ENCODE measurements around the gene COX20.

The COX20 gene

DNA sequence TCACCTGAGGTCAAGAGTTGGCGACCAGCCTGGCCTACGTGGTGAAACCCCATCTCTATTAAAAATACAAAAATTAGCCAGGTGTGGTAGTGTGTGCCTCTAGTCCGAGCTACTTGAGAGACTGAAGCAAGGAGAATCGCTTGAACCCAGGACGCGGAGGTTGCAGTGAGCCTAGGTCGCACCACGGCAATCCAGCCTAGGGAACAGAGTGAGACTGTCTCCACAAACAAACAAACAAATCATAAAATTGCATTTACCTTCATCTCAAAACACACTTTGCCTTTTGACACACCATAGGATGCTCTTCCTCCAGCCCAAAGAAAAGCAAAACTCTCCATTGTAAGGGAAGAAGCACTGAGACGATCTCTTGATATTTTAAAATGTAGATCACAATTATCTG is 24.6 kb downstream of the COX20 start:
- no peak for DNase-seq (ENCODE audit: low read depth)
- TF ChIP-seq, protein P1, sequence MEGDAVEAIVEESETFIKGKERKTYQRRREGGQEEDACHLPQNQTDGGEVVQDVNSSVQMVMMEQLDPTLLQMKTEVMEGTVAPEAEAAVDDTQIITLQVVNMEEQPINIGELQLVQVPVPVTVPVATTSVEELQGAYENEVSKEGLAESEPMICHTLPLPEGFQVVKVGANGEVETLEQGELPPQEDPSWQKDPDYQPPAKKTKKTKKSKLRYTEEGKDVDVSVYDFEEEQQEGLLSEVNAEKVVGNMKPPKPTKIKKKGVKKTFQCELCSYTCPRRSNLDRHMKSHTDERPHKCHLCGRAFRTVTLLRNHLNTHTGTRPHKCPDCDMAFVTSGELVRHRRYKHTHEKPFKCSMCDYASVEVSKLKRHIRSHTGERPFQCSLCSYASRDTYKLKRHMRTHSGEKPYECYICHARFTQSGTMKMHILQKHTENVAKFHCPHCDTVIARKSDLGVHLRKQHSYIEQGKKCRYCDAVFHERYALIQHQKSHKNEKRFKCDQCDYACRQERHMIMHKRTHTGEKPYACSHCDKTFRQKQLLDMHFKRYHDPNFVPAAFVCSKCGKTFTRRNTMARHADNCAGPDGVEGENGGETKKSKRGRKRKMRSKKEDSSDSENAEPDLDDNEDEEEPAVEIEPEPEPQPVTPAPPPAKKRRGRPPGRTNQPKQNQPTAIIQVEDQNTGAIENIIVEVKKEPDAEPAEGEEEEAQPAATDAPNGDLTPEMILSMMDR (IDR thresholded peaks at IDR 0.05; ENCODE audit: control insufficient read depth, extremely low read depth, insufficient read depth), result no peak
- no peak overlapping the region for H3K4me3 ChIP-seq (ENCODE audit: low read depth, low read length)

DNA sequence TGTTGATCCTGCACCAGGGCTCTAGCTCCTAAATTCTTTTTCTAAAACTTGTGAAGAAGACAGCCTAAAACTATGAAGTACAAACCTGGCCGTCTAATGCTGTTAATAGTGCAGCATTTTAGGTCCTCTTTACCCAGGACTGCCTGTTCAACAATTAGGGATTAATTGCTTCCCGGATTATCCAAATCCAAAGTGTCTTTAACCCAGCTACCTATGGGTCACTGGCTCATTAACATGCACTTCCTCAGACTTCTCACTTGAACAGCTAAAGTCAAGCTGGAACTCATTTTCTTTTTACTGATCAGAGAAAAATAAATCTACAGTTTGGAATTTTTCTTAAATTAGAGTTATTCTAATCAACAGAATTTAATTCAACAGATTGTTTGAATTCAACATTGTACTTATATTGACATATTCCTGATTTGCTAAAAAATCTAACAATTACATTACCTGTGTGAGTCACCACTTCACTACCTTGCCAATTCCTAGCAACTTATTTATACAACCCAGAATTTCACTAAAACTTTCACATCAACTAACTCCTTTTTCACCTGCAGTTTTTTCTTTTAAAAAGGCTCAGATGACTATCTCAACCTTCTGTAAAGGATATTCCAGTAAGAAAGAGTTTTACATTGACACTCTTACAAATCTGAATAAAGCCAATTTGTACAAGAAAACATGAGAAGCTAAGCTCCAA is 25.6 kb downstream of the COX20 start:
- peak overlapping the region; percentile 95 for H3K4me3 ChIP-seq (ENCODE audit: low read depth, low read length)
- DNase-seq (ENCODE audit: low read depth), result no peak
- TF ChIP-seq, protein P1 (IDR thresholded peaks at IDR 0.05; ENCODE audit: control insufficient read depth, extremely low read depth, insufficient read depth), result no peak

DNA sequence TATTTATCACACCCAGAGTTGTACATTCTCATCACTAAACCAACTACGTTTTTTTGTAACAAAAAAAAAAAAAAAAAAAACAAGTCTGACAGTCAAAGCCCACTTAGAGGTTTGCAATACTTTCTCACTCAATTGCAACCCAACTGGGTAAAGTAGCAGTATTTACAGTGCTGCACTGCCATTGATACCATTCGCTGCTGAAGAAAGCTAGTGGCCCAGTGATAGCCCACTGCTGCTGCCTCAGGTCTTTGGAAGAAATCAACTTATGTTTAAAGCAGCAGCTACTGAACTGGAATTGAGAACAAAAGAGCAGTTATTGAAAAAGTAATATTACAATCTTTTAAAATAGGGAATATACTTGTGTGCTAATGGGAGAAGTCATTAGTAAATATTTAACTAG is 26.2 kb downstream of the COX20 start:
- peak overlapping the region; percentile 95 for H3K4me3 ChIP-seq (ENCODE audit: low read depth, low read length)
- no peak for DNase-seq (ENCODE audit: low read depth)
- TF ChIP-seq, protein P1 (IDR thresholded peaks at IDR 0.05; ENCODE audit: control insufficient read depth, extremely low read depth, insufficient read depth), result no peak

DNA sequence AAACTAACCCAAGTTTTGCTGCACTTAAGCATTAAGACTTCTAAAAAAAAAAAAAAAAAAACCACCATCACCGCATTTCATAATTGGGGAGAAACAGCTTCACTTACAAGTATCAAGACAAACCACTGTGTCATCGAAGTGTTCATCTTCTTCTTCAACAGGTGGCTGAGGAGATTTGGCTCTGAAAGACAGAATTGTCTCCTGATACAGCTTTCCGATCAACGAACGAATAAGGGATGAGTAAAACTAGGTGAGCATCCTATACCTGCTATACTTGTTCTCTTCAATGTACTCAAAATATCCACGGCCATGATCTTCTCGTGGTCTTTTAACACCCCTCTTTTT is 26.9 kb downstream of the COX20 start:
- no peak for DNase-seq (ENCODE audit: low read depth)

DNA sequence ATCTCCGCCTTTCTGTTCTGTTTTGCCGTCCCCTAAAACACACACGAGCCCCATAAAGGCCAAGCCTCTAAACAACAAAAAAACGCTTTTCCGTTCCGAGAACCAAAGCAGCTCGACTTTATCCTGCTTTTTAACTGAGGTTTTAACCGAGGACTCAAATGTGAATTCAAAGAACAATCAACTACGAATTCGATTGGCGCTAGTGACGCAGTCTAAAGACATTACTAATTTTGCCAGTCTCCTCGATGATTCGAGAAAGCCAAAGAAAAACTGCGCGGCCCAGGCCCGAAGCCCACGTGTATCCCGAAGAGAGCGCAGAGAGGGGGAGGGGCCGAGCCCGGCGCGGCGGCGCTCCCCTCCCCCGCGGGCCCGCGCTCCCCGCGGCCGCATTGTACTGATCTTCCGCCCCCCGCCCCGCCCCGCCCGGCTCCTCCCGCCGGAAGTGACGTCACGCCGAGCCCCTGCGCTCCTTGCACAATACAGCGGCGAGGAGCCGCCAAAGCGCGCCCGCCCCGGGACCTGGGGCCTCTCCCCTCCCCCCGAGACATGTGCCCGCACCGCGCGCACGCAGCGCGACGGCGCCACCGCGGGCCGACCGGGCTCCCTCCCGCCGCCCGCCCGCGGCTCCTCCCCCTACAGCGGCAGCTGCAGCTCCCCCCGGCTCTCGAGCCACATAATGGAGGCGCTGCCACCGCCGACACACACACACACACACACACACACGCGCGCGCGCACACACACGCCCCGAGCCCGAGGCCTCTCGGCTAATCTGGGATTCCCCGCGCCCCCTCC is 27.4 kb downstream of the COX20 start:
- peak overlapping the region; percentile 95 for H3K4me3 ChIP-seq (ENCODE audit: low read depth, low read length)
- DNase-seq (ENCODE audit: low read depth), result peak; percentile 69
- TF ChIP-seq, protein P1 (IDR thresholded peaks at IDR 0.05; ENCODE audit: control insufficient read depth, extremely low read depth, insufficient read depth), result no peak

More for the DNA sequence above, 26.9 kb downstream of the COX20 start:
- peak overlapping the region; percentile 95 for H3K4me3 ChIP-seq (ENCODE audit: low read depth, low read length)
- TF ChIP-seq, protein P1 (IDR thresholded peaks at IDR 0.05; ENCODE audit: control insufficient read depth, extremely low read depth, insufficient read depth), result no peak

DNA sequence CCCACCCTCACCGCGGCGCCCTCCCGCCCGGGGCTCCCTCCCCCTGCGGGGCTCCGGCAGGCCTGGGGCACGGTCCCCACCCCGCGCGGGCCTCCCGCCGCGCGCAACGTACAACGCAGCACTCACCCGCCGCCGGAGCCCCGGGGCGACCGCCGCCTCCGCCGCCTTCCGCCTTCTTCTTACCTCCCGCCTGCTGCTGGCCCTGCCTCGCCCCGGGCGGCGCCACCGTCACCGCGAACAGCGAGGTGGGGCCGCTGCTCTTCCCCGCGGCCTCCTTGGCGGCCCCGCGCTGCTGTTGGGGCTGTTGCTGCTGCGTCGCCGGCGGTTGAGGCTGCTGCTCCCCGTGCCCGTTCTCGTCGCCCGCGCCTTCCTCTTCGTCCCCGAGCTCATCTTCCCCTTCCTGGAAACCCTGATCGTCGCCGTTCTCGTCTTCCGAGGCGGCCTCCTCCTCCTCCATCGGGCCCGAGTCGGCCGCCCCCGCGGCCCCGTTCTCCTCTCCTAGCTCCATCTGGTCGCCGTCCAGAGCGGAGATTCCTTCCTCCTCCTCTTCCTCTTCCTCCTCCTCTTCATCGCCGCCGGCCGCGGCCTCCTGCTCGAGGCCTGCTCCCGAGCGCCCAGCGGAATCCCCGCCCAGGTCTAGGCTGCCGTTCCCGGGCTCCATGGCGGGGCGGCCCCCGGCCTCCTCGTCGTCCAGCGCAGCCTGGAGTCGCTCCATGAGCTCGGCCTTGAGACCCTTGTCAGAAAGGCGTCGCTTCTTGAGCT is 28.2 kb downstream of the COX20 start:
- no peak for DNase-seq (ENCODE audit: low read depth)
- peak overlapping the region; percentile 95 for H3K4me3 ChIP-seq (ENCODE audit: low read depth, low read length)
- TF ChIP-seq, protein P1 (IDR thresholded peaks at IDR 0.05; ENCODE audit: control insufficient read depth, extremely low read depth, insufficient read depth), result no peak
